ENCODE results near the gene GRID2.

DNA sequence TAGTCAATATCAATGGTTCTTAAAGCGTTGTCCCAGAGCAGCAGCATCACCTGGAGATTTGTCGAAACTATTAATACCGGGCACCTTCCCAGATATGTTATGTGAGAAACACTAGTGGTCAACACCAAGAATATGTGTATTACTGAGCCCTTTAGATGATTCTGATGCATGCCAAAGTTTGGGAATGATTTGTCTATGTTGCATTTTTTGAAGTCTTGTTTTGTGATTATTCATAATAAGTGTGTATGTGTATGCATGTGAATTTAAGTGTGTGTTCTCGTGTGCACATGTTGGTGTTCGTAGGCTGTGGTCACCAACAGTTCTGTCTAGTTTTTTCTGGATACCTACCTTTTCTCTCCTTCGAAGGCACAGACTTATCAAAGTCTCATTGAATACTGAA is 749.4 kb downstream of the GRID2 start:
- TF ChIP-seq POLR2AphosphoS5 (IDR thresholded peaks at IDR 0.05; ENCODE audit: low read depth, low read length): no peak
- no peak for TF ChIP-seq TAF1 (IDR thresholded peaks at IDR 0.05; ENCODE audit: low read depth, low read length)
- no peak for TF ChIP-seq POLR2A (IDR thresholded peaks at IDR 0.05; ENCODE audit: low read depth, low read length)
- TF ChIP-seq PAX5 (IDR thresholded peaks at IDR 0.05; ENCODE audit: insufficient read depth, low read length, severe bottlenecking): no peak

Measured in GM12891 (cell line).